Stimulated activated CD4-positive, alpha-beta T cell treated with anti-CD3 and anti-CD28 coated beads, TNF-alpha, amount 100 ng/mL, for 4 hours (primary cell): ENCODE data around the gene TAMALIN.

Experiments
- DNase-seq, 3 experiments: peaks; one replicate each; pipeline ENCODE4 v3.0.0-alpha.2; 2020; ENCODE audit warnings: low read depth in 3 of 3

TAMALIN gene

DNA sequence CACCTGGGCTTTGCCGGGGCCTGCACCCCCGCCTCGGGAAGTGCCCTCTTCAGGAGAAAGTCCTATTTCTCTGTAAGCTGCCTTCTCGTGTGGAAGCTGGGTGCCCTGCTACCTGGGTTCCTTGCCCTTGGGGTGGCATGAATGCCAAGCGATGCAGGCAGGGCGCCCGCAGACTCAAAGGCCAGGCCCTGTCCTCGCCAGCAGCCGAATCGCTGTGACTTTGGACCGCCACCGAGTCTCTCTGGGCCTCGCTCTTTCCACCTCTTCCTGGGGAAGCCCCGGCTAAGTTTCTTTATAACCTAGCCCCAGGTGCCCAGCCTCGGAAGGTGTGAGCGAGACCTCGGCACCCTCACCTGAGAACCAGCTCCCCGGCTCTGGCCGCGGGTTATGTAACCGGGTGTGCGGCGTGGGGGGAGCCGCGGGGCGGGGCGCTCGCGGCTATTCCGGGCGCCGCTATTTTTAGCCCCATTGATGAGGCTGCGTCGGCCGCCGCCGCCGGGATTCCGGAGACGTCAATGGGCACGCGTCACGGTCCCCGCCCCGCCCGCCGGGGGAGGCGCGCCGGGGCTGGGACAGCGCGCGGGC, 29.9 kb downstream of the TAMALIN start:
- DNase-seq, result peak; percentile 55 to 78 (median 74)

- no peak for DNase-seq
These were observed 30.6 kb downstream of the TAMALIN start for GRCh38 chr12:52037248-52037861.

GRCh38 chr12:52038447-52038846, 31.7 kb downstream of the TAMALIN start:
- no peak for DNase-seq

GRCh38 chr12:52041035-52041434, 34.3 kb downstream of the TAMALIN start:
- DNase-seq, result no peak

- DNase-seq, result no peak
These were observed 35.0 kb downstream of the TAMALIN start for GRCh38 chr12:52041695-52042123.

DNA sequence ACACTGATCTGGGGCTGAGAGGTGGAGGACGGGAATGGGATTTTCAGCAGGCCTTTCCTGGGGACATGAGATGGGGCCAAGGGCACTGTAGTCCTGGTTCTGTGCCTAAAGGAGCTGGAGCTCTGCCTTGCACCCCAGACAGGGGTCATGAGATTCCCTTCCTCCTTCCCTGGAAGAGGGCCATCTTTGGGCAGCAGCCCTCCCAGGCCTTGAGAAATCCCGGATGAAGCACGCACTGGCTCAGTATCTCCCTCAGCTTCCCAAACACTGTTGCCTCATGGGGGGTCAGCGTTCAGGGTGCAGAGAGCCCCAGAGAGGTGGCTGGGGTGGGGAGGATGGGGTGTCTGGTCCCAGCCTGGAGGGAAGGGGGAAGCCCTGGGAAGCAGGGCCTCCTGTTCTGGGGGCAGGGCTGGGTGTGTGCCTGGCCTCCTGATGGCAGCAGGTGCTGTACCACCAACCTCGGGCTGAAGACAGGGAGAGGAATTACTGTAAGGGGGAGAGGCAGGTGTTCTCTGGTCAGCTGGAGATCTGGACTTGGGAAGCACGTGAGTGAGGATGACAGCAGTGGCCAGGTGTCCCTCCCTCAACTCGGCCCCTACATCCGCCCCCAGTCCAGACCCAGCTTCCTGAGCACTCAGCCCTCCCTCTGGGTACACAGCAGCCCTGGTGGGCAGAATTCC, 36.1 kb downstream of the TAMALIN start:
- no peak for DNase-seq

GRCh38 chr12:52043386-52044212, 36.9 kb downstream of the TAMALIN start:
- no peak for DNase-seq

DNA sequence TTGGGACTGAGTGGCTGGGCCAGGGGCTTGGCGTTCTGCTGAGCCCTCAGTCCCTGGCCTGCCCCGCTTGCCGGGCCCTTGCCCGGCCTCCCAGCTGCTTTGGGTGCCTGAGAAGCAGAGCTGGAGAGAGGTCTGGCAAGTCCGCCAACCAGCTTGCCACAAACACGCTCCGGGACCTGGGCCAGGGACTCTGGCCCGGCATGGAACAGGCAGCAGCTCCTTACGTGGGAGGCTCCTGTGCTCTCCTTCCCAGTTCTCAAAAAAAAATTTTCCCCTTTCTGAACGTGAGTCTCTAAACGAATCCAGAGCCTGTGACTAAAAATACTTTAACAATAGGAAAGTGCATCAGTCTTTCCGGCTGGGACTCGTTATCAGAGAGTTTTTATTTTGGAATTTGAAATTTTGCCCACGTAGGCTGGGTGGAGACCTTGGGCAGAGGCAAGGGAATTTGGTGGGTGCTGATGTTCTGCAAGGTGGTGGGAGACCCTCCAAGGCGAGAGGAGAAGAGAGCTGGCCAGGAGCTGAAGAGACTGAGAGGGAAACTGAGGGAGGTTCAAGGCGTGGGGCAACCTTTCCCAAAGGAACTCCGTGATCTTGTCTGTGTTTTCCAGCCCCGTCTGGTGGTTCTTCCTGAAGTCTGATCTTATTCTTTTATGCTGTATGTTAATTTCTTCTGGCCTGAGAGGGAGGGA, 37.7 kb downstream of the TAMALIN start:
- DNase-seq, result no peak

DNA sequence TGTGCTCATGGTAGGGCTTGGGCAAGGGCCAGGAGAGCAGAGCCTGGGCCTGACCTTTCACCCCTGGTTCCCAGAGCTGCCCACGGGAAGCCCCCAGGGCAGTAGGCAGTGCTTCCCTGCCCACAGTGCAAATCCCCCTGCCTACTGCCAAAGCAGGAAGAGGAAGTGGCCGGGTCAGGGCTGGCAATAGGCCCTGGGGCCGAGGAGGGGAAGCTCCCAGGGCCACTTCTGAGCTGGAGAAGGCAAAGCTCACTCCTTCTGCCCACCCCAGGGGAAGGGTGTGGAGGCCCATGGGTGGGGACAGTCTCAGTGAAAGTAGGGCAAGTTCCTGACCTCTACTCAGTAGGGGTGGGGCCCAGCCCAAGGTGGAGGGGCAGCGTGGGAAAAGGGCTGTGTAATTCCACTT, 39.1 kb downstream of the TAMALIN start:
- DNase-seq, result no peak

DNA sequence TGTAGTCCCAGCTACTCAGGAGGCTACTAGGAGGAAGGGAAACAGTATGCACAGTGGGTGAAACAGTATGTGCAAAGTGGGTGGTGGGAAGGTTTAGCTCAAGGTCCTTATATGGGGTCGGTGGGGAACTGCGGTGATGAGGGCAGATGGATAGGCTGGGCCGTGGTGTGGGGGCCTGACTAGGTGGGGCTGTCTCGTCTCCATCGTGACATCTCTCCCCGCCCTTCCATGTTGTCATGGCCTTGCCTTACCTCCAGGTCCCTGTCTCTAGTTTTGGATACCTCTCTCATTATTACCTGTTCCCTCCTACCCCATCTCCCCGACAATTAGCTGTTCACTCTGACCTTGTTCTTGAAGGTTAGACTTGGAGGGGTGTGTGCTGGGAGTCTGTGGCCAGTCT, 40.1 kb downstream of the TAMALIN start:
- no peak for DNase-seq

GRCh38 chr12:52049286-52049685, 42.5 kb downstream of the TAMALIN start:
- DNase-seq, result no peak

DNA sequence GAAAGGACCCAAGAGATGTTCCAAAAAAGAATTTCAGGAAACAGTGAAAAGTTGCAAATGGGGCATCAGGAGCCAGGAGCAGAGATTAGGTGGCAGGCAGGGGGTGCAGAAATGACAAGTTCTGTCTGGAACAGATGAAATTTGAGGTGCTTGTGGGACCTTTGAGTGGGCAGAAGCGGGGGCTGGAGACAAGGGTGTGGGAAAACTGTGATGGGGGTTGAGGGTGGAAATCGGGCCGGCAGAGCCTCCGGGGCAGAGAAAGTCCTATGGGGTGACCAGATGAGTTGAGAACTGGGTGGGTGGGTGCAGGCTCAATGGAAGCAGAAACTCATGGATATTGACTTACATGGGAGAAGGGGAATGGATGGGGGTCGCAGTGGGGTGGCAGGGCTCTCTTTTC, 42.9 kb downstream of the TAMALIN start:
- DNase-seq, result no peak

GRCh38 chr12:52050116-52050757, 43.5 kb downstream of the TAMALIN start:
- DNase-seq, result no peak

GRCh38 chr12:52050758-52051541, 44.2 kb downstream of the TAMALIN start, which contains the start of gene NR4A1:
TSS of gene NR4A1 (plus strand) at chr12:52051442. CDS start at chr12:52054329, 2,887 bp downstream.
- DNase-seq, result peak; percentile 99

GRCh38 chr12:52052468-52053186, 45.9 kb downstream of the TAMALIN start:
- no peak for DNase-seq

DNA sequence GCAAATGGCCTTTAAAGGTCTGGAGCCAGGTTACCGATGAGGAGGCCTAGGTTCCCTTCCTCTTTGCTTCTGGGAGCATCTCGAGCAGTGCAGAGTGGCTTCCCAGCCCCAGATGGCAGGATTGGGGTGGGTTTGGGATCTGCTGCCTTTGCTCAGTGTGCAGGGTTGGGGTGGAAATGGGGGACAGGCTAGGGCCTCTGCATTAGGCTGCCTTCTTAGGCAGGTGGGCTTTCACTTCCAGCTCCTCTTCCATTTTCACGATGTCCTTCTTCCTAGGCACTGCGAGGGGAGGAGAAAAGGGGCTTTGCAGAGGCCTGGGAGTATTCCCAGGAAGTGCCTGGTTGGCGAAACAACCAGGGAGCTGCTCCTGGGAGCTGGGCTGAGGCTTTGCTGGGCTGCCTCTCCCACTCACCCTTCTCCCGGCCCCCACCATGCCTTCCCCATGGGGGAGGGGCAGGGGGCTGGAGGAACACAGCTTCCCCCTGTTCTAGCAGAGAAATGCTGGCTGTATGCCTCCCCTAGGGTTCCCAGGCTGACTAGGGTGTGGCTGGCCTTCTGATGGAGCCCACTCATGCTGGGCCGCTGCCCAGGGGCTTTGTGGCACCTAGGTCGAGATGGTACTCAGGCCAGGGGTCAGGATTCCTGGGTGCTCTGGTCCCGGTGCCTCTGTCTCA, 46.9 kb downstream of the TAMALIN start:
- no peak for DNase-seq

DNA sequence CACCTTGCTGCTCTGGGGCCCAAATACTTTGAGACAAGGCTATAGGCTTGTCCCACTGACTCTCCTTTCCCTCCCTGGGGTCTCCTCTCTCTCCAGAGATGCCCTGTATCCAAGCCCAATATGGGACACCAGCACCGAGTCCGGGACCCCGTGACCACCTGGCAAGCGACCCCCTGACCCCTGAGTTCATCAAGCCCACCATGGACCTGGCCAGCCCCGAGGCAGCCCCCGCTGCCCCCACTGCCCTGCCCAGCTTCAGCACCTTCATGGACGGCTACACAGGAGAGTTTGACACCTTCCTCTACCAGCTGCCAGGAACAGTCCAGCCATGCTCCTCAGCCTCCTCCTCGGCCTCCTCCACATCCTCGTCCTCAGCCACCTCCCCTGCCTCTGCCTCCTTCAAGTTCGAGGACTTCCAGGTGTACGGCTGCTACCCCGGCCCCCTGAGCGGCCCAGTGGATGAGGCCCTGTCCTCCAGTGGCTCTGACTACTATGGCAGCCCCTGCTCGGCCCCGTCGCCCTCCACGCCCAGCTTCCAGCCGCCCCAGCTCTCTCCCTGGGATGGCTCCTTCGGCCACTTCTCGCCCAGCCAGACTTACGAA, 47.6 kb downstream of the TAMALIN start:
- no peak for DNase-seq

DNA sequence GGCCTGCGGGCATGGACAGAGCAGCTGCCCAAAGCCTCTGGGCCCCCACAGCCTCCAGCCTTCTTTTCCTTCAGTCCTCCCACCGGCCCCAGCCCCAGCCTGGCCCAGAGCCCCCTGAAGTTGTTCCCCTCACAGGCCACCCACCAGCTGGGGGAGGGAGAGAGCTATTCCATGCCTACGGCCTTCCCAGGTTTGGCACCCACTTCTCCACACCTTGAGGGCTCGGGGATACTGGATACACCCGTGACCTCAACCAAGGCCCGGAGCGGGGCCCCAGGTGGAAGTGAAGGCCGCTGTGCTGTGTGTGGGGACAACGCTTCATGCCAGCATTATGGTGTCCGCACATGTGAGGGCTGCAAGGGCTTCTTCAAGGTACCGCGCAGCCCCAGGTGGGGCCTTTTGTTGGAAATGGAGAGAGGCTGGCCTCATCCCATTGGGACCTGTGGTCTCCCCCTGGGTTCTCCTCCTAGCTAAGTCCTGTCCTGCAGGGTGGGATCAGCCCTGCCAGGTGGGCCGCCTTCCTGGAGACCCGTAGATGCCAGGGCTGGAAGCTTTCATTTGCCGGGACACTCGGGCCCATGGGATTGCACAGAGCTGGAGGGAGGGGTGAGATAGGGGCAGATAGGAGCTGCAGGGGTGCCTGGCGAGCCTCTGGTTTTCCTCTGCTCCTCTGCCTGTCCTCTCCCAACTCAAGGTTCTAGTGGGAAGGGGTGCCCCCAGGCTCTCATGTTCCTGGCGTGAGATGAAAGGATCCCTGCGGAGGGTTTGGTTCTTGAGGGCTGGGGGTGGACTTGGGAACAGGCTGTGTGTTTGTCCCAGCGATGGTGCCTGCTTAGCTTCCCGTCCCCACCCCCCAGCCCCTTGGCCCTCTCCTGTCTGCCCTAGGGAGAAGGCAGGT, 48.3 kb downstream of the TAMALIN start:
- no peak for DNase-seq
